IPS-NIHi7 (cell line): Measurements from ENCODE around the gene PIAS1.
"Not testable (repeated sequence)": the region's sequence is repeated elsewhere in the genome, so short reads cannot be mapped to it uniquely, and the experiment has no call there.

Experiments
- DNase-seq: peaks from one replicate; pipeline ENCODE4 v3.0.0; 2012; ENCODE audit warnings: mixed read lengths; ENCODE audit errors: extremely low spot score

PIAS1 gene

DNA sequence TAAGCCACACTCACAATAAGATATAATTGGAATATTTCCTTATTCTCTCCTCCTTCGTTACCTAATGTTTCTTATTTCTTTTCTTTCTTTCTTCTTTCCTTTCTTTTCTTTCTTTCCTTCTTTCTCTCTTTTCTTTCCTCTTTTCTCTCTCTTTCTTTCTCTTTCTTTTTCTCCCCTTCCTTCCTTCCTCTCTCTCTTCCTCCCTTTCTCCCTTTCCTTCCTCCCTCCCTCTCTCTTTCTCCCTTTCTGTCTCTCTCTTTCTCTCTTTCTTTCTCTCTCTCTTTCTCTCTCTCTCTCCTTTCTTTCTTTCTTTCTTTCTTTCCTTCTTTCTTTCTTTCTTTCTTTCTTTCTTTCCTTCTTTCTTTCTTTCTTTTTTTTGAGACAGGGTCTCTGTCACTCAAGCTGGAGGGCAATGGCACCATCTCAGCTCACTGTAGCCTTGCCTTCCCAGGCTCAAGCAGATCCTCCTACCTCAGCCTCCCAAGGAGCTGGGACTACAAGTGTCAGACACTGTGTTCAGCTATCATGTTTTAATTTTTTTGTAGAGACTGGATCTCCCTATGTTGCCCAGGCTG, 19.3 kb upstream of the PIAS1 start:
- DNase-seq = no peak

GRCh38 chr15:68038246-68038645, 15.9 kb upstream of the PIAS1 start:
- DNase-seq = no peak

- DNase-seq = no peak
Measured at GRCh38 chr15:68040144-68040543, 14.0 kb upstream of the PIAS1 start.

- DNase-seq = no peak
Measured at GRCh38 chr15:68042156-68042854, 11.8 kb upstream of the PIAS1 start.

- no peak for DNase-seq
Measured at GRCh38 chr15:68042855-68043222, 11.3 kb upstream of the PIAS1 start.

DNA sequence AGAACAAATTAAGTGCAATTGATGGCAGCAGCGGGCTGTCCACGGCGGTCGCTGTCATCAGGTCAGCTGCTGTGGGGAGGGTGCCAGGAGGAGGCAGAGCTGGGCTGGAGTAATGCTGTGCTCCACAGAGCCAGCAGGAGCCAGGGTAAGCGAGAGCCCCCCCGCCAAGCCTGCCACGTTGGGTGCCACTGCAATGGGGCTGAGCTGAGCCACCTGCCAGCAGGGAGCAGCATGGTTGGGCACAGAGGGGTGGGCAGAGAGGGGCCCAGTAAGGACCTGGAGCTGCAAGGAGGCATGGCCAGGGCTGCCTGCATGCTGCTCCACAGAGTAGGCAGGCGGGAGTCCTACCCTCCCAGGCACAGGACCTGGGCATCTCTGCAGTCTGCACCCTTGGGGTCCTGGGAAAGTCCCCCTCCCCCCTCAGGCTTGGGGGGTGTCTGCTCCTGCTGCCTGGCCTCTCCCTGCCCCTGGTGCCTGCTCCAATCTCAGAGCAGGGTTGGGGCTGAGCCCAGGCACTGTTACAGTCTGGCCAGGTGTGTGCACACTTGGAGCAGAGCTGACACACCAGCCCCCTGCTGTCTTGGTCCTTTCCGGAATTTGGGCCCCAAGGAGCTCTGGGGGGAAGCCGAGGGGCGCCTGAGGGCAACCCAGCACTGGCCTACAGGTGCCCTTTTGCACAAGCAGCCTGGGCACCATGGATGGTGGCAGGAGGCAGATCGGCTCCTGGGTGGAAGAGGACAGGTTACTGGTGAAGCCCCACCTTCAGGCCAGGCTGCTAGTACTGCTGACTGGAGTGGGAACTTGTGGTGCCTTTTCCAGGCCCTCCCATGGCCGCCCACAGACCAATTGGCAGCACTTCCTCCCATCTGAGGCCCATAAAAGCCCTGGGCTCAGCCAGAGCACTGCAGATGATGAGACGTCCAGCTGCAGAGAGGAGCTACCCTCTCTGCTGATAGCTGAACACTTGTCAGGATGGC, 8.5 kb upstream of the PIAS1 start:
- DNase-seq = no peak

DNA sequence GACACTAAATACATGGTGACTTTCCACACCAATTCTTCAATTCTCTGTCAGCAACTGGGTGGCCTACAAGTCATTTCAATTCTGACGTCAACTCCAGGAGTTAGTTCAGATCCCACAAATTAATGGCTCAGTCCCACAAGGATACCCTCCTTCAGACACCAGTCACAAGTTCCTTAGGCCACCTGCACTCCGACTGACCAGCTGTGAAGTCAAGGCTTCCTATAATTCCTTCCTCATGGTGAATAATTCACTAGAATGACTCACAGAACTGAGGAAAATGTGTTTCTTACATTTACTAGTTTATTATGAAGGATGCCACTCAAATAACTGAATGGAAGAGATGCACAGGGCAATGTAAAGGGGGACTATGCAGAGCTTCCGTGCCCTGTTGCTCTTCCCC, 6.3 kb upstream of the PIAS1 start:
- DNase-seq = no peak

GRCh38 chr15:68051109-68051508, 3.0 kb upstream of the PIAS1 start:
- no peak for DNase-seq

GRCh38 chr15:68051907-68052306, 2.2 kb upstream of the PIAS1 start:
- DNase-seq = no peak

GRCh38 chr15:68052431-68052830, 1.7 kb upstream of the PIAS1 start:
- DNase-seq = no peak

GRCh38 chr15:68053001-68053400, 1.1 kb upstream of the PIAS1 start:
- DNase-seq = no peak

DNA sequence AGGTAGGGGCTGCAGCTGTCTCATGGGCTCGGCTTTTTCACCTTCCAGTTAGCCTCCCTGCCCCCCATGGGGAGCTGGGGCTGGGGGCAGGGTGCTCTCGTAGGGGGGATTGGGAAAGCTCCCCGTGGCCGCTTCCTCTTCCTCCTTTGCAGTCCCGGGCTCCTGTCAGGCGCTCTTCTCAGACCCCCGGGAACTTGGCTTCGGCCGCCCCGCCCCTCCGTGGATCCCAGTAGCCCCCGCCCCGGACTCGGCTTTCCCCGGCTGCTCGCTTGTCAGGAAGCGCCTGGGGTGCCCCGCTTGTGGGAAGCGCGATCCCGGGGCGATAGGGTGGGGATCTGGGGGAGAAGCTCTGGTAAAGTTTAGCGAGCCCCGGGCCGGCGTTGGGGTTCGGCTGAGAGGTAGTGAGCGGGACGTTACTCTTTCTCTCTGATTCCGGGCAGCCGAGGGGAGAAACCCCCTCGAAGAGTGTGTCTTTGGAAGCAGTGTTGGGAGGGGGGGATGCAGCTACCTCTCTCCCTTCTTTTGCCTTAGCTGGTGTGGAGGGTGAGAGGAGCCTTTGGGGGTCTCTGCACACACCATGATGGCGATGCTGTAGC, 611 bp downstream of the PIAS1 start:
- peak; percentile 86 for DNase-seq

- no peak for DNase-seq
Measured at GRCh38 chr15:68055224-68055705, 1.1 kb downstream of the PIAS1 start.

DNA sequence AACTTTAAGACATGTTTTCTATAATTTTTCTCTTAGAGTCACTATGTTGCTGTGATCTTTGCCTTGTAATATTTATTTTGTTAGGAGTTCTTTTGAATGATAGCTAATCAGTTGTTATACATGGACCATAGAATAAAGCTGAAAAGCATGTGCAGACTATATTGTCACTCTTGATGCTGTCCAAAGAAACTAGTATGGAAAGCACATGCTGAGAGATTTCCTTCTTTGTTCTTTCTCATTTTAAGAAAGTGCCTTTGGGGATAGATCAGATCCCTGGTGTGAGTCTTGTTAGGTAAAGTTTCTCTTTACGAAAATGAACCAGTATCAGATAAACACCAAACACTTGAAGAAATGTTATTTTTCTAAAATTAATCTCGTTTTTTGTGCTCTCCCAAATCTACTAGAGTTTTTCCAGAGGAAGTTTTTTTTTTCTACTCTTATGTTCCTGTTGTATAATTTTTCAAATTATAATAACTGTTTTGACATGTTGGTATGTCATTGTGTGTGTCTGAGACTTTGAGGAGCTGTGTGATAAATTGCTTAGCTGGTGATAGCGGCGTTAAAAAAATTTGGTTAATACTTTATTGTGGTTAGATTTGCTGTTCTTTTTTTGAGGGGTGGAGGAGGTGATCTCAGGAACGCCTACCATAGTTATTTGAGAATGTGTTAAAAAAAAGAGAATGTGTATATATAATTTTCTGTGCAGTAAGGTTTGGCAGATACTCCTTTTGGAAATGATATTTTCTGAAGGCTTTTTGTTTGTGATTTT, 2.2 kb downstream of the PIAS1 start:
- no peak for DNase-seq

- no peak for DNase-seq
Measured at GRCh38 chr15:68057034-68057433, 2.9 kb downstream of the PIAS1 start.

- DNase-seq = peak; percentile 47
Measured at GRCh38 chr15:68057758-68058157, 3.6 kb downstream of the PIAS1 start.

DNA sequence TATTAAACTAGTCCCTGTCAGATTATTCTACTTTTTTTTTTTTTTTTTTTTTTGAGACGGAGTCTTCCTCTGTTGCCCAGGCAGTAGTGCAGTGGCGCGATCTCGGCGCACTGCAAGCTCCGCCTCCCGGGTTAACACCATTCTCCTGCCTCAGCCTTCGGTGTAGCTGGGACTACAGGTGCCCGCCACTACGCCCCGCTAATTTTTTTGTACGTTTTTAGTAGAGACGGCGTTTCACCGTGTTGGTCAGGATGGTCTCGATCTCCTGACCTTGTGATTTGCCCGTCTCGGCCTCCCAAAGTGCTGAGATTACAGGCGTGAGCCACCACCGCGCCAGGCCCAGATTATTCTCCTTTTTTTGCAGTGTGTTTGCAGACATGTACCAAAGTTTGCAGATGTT, 4.9 kb downstream of the PIAS1 start:
- not testable (repeated sequence) for DNase-seq

DNA sequence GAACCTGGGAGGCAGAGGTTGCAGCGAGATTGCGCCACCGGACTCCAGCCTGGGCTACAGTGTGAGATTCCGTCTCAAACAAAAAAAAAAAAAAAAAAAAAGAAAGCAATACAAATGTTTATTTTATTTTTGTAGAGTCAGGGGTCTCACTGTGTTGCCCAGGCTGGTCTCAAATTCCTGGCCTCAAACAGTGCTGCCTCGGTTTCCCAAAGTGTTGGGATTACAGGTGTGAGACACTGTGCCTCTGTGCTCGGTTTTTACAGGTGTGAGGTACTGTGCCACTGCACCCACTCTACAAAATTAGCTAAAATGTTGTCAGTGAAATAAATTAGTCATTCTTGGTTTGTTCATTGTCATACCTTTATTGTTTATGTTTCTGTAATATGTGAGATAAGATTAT, 5.5 kb downstream of the PIAS1 start:
- no peak for DNase-seq

DNA sequence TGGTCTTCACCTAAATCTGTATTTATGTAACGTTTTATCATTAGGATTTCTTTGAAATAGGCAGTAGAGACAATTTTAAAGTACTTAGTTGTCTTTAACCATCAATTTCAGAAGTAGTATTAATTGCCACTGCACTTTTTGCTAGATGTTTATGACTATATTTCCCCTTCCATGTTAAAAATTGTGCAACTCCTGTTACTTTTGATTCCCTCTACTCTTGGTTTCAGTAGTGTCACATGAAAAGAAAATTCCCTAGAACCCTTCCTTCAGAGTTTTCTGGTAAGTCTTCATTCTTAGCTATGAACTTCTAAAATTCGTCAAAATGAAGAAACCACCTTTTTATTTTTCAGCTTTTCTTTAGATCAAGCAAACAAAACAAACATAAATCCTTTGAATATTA, 7.1 kb downstream of the PIAS1 start:
- no peak for DNase-seq

DNA sequence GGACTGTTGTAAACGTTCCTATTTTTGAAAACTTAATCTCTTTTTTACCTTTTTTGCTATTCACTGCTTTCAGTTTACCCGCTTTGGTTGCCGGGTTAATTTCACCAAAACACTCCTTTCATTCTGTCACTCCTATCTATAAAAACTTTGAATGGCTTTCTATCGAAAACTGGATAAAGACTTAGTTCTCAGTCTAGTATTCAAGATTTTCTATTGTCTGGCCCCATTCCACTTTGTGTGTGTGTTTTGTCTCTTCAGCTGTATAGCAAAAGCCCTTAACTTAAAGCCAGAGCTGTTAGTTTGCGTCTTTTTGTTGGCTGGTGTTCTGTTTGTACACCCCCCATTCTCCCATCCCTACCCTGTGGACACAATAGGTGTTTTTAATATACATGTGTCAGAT, 7.5 kb downstream of the PIAS1 start:
- DNase-seq = no peak

DNA sequence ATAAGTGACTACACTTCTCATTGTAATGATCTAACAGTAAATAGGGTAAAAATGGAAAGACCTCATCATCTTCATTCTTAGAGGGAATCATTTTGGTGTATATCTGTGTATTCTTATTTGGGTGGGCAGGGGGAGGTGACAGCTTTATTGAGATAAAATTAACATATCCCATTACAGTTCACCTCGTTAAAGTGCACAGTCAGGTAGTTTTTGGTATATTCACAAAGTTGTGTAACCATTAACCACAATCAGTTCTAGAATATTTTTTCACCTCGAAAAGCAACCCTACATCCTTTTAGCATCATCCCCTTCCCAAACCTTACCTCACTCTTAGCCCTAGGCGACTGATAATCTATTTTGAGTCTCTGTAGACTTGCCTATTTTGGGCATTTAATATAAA, 8.1 kb downstream of the PIAS1 start:
- no peak for DNase-seq
